GM11168 (cell line): Measurements from ENCODE around the gene KIAA0513.
"Not testable (repeated sequence)": the region's sequence is repeated elsewhere in the genome, so short reads cannot be mapped to it uniquely, and the experiment has no call there.

Experiments used
- in situ Hi-C: fragments of 300-500 bp; cut with MboI; formaldehyde crosslinking; loops from one replicate; pipeline ENCODE4 v1.12.0; 2022; ENCODE audit warnings: low sequenced_read_pairs; ENCODE audit not compliant: unreplicated experiment

The KIAA0513 gene

DNA sequence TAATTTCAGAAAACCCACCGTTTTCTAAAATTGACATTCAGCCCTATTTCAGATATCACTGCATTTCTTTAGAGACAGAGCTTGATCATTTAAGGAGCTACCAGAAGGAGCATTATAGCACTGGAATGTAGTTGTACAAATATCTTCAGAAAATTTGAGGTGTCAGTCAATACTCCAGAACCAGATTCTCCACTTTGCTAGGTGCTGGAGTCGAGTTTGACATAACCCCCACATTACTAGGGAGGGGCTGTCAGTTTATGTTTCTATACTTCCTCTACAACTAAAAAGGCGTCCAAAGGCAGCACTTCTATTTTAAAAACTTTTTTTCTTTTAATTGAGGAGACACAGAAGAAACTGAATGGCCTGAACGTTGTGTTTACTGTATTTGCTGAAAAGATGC is 892 bp upstream of the KIAA0513 start:
- in situ Hi-C loops = no loop called here

DNA sequence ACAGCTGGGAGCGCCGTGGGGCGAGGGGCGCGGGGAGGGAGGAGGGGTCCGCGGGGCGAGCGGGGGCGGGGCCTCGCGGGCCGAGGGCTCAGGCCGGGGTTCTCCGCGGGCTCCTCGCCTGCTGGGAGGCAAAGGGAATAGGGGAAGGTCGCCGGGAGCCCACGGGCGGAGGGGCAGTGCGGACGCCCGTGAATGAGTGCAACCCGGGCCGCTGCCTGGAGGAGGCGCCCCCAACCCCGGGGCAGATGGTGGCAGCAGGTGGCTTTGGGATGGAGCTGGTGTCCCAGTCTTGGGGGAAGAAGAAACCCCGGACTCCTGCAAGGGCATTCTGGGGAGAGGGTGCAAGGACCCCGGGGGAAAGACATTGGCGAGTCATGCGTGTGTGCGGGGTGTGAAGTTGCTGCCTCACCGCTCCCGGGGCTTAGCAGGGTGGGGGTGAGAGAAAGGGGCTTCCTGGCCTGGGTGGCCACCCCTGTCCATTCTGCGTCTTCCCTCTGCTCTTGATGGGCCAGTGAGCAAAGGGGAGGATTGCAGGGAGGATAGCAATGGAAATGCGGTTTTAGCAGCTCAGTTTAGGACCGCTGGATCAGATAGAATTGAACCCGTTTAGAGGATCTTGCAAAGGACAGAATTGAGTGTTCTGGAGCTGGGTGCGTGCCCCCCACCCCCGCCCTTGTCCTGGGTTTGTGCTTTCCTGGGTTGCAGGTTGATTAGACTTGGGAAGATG is 526 bp downstream of the KIAA0513 start:
- in situ Hi-C loops = no loop called here

DNA sequence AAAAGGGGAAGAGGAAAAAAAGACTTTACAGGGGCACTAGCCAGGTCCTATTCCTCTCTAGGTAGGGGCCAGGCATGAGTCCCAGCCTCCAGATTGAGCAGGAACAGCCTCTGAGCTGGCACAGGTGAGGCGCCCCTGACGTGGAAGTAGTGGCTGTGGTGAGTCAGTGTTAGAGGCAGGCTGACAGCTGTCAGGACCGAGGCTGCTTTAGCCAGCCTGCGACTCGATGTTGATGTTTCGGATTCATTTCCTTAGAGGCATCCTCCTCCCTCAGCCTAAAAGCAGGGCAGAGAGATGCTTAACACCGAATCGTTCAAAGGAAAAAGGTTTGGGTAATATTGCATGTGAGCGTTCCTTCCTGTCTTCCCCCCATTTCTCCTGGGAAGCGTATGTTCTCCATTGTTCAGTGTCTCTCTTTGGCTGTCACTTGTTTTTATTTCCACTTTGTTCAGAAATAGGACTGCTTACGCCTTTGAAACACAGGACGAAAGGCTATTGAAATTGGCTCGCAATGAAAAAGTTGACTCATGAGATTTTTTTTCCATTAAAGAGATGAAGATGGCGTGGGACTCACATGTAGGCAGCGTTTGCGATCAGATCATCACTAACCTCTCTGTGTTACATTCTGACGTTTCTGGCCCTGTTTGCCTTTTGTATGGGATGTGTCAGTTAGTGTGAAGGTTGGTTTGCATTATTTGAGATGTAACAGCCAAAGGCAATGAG is 1.3 kb downstream of the KIAA0513 start:
- in situ Hi-C loops = no loop called here

DNA sequence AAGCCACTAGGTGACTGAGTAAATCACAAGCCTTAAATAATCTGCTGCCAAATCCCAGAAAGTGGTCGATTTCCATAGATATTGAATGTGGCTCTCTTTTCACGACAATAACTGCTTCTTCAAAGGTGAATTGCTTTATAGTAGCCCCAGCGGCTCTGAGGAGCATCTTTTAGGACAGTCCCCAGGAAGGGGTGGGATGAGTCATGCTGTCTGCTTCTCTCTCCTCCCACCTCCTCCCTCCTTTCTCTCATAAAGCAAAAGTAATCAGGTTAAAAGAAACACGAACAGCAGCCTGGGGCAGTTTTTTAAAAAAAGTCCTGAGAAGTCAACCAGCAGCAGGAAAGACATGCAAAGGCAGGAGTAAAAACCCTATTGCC is 1.8 kb downstream of the KIAA0513 start:
- in situ Hi-C loops = no loop called here

DNA sequence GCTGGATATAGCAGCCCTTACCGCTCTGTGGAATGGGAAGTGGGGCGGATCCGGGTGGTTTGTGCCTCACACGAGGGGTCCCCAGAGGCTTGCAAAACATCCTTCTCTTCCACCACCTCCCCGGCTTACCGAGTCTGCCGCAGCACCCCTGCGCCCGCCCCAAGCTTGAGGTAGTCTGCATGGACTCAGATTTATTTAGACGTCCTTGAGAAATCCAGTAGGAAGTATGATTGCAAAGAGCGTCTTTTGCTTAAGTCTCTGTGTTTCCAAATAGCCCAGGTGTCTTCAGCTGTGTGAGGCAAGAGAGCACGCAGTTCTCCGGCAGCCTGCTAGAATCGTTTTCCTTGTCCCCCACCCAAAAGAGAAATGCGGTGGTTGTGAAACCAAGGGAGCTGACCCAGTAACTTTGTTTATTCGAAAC is 2.4 kb downstream of the KIAA0513 start:
- in situ Hi-C loops = no loop called here

DNA sequence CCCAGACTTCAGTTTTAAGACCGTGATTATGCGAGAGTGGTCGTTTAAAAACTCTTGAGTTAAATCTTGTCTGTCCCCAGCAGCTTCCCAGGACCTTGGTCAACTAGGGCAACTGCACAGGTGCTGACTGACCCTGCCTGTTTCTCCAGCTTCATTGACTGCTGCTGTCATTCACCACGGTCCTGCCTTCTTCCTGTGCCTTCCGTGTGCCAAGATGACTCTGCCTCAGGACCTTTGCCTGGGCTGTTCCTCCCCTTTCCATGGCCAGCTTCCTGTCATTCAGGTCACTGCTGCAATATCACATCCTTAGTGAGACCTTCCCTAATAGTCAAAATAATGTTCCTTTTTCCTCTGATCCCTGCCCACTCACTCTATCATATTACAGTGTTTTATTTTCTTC is 3.9 kb downstream of the KIAA0513 start:
- in situ Hi-C loops = no loop called here

DNA sequence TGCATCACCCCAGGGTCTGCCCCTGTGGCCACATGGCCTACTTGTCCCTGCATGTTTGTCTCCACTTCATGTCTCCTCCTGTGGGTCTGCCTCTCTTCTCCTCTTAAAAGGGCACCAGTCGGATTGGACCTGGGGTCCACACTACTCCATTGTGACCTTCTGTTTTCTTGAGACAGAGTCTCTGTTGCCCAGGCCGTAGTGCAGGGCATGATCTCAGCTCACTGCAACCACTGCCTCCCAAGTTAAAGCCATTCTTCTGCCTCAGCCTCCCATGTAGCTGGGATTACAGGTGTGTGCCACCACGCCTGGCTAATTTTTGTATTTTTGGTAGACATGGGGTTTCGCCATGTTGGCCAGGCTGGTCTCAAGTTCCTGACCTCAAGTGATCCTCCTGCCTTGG is 4.6 kb downstream of the KIAA0513 start:
- in situ Hi-C loops = not testable (repeated sequence)

DNA sequence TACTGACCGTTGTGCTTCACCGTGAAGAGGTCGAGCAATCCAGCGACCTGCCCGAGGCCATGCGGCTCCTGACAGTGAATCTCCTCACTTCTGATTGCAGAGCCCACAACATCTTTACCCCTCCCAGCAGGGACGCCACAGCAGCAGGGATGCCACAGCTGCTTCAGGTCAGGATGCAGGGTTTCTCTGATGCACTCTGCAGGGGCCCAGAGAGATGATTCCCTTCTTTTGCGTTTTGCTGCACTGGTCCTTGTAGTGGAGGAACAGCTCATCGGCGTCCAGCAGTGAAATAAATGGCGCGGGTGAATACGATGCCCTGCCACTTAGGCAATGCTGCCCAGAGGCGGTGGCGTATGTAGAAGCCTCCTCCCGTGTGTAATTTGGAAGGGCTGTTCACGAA is 5.6 kb downstream of the KIAA0513 start:
- in situ Hi-C loops = no loop called here

DNA sequence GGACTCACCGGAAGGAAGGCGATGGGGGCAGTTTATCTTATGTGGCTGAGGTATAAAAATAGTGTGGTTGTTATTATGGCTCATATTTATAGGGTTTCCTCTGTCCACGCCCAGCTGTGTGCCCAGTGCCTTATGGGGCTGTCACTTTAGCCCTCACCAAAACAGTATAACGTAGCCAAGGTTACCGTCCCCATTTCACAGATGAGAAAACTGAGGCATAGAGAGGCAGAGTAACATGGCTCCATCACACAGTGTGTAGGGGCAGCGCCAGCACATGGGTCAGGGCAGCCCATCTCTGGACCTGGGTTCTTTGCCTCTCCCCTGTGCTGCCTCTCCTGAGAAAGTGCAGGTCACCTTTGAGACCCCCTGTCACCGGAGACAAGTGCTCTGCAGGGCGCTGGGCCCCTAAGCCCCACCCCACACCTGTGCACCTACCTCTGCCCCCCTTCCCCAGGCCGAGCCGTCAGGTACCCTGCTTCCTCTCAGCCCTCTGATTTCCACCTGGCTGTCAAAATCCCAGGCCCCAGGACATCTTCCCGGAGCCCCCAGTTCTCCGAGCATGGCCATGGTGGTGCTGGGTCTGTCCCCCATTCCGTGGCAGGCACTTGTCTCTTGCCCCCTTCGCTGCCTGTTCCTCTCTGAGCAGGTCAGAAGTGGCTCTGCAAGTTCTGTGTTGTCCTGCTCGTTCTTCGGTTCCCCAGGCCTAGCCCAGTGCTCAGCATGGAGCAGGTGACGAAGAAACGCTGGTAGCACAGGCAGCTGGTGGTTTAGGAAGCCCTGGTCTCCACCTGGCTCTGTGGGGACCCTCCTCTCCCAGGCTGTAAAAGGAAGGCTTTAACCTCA is 7.2 kb downstream of the KIAA0513 start:
- in situ Hi-C loops = no loop called here

DNA sequence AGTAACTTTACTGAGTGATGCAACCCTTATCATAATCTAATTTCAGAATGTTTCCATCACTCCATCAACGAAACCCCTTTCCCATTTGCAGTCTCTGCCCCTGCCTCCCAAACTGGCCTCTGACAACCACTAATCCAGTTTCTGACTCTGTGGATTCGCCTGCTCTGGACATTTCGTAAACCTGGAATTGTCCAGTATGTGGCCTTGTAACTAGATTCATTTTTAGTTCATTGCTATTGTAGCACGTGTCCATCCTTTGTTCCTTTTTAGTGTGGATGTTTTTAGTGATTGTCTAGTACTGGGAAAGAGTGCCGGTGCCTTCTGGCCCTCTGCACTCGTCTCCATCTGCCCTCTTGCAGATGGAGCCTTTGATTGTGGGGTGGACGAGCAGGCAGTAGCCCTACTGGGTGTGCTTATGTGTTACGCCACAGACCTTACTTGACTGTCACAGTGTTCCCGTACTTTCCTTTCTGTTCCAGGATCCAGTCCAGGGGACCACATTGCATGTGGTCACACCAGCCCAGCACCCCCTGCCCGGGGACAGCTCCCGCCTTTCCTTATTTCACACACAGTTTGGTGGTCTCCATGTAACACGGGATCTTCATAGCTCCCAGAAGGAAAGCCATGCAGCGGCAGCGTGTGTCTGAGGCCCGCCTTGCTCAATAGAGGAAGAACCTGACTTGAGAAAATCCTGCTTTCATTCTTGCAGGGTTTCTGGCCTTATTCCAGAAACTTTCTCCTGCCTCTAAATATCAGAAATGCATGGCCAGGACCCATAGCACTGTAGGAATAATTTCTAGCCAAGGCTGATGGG is 8.8 kb downstream of the KIAA0513 start:
- in situ Hi-C loops = no loop called here

DNA sequence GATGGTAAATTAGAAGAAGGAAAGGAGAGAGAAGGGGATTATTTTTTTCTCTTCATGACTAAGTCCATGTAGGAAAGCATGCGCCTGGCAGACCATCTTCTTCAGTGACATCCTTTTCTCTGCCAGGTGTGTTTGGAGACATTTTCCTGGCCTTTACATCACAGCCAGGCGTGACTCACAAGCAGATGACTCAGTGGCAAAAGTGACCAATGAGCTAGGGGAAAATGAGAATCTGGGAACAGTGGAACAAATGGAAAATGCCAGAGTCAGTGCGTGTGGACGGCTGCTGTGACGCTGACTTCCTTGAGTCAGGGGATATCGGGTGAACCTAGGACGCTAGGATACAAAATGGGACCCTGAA is 9.4 kb downstream of the KIAA0513 start:
- in situ Hi-C loops = no loop called here

DNA sequence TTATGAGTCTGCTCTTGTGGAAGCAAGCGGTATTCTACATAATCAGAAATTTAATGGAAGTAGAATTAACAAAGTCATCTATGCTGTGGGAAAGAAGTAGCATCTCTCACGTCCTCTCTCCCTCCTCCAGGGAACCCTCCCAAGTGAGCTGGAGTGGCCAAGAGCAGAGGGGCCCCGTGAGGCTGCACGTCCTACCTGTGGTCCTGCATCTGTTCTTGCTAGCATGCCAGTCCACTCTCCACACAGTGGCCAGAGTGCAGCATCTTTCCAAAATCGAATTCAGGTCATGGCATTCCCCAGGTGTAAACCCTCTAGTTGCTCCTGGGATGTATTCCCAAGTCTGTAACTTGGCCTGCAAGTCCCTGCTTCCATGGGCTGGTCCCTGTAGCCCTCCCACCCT is 10.1 kb downstream of the KIAA0513 start:
- in situ Hi-C loops = no loop called here

DNA sequence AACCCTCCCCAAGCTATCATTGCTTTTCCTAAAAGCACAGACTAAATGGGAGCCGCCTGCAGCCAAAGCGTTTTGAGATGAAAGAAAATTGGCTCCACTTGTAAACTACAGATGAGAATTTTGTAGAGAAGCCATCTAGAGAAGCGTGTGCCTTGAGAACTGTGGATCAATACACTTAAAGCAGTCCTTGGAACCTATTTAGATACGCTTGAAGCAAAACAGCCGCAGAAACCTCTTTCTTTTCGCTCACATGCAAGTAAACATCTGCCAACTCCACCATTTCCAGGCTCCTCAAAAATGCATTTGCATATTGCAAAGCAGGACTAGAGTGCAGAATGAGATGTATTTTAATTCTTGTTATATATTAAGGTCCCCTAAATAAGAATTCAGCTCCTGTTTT is 13.1 kb downstream of the KIAA0513 start:
- in situ Hi-C loops = no loop called here

DNA sequence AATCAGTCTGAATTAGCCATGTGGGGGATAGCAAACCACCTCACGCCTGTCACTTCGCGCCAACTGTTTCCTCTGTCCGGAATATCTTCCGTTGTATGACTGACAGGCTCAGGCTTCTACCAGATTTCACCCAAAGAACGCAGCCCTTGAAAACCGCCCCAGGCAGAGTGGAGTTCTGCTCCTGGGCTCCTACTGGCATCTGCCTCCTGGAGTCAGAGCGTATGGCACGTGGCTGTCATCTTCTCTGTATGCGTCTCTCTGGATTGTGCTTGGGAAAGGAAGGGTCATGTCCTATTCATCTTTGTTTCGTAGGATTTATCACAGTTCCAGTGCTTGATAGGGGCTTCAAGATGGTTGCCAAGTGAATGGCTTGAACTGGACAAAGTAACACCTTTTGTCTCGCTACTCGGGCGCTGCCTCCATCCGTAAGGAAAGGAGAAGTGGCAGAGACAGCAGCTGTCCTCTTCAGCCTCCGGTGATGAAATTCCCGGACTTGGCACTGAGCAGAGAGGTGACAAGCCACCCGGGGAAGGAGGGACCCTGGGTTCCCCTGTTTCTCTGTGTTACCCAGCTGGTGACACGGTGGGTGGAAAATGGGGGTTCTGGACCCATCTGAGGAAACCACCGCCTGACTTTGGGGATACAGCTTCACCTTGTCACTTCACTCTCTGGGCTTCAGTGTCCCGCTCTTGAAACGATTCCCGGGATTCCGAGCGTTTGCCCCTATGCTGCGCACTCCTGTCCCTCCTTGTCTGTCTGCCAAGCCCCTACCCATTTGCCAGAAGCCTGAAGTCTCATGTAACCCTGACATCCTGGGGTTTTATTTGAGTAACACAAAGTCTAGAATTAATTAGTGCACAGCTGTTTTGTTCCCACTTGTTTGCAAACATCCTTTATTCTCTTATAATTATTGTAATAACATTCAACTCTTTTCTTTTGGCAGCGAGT is 13.9 kb downstream of the KIAA0513 start:
- in situ Hi-C loops = no loop called here

DNA sequence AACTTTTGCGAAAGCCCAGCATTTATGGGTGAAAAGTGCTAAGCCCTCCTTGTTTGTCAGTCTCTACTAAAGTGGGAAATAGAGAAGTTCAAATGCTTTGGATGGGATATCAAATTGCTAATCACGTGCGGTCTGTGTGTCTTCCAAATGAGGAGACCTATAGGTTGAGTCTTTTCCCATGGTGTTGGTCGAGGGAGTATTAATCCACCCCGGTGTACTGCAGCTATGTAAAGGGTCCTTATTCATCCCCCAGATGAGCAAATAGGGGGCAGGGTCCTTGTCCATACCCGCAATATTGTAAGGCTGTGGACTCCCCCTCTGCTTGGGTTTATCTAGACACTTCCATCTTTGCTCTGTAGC is 14.6 kb downstream of the KIAA0513 start:
- in situ Hi-C loops = no loop called here

DNA sequence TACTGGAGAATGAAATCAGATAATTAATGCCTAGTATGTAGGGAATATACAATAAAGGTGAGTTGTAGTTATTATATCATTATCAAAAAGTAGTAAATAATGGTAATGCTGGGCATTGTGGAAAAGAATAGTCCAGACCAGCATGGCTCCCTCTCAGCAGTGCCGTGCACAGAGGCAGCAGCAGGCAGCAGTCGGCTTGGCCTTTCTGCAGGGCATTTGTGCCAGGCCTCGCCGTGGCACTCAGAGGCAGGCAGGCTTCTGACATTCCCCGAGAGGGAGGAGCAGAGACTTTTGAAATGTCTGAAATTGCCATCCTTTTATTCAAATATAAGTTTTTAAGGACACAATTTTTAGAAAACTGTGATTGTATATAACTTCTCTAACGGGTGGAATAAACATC is 15.0 kb downstream of the KIAA0513 start:
- in situ Hi-C loops = no loop called here

DNA sequence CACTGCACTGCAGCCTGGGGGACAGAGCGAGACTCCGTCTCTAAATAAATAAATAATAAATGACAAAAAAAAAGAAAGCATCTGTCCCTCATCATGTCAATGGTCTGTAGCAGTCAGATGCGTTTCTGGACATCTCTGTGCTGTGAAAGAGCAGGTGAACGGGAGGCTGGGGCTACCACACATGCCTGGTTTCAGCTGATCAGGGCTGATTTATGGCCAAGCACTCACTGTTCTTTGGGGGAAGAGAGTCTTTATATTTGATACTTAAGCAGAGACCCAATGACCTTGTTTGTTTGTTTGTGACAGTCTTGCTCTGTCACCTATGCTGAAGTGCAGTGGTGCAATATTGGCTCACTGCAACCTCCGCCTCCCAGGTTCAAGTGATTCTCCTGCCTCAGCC is 17.5 kb downstream of the KIAA0513 start:
- in situ Hi-C loops = no loop called here

DNA sequence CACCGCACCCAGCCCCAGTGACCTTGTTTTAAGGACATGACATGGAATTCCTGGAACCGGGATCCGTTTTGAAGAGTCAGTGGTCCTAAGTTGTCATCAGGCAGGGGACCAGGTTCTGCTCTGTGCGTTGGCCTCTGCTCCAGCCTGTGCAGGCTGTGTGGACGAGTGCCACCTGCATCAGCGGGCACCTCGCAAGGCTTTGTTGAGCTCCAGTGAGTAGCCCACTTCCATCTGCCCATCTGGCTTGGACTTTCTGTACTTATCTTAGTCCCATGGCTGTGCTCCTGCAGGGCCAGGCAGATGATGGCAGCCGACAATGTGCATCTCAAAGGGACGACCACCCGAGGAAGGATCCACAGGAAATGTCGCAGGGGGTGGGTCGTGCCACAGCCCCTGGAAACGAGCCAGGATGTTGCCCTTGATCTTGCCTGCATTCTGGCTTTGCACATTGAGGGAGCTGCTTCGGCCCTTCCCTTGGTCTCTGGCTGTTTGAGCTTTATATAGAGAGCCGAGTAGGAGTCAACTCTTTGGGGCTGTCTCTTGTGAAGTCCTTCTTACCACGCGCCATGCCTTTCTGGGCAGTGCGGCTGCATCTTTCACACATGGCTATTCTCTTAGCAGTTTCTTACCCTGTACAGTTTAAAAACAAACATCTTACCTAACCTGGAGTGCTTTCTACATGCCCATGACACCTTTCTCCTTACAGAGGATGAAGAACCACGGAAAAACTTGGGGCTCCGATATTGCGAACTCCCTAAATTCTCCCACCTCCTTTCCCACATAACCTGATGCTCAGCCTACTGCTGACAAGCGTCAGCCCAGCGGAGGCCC is 18.3 kb downstream of the KIAA0513 start:
- in situ Hi-C loops = no loop called here
